Measurements from ENCODE around the gene DHX9.
"Not testable (repeated sequence)": the region's sequence is repeated elsewhere in the genome, so short reads cannot be mapped to it uniquely, and the experiment has no call there.

Gene DHX9

DNA sequence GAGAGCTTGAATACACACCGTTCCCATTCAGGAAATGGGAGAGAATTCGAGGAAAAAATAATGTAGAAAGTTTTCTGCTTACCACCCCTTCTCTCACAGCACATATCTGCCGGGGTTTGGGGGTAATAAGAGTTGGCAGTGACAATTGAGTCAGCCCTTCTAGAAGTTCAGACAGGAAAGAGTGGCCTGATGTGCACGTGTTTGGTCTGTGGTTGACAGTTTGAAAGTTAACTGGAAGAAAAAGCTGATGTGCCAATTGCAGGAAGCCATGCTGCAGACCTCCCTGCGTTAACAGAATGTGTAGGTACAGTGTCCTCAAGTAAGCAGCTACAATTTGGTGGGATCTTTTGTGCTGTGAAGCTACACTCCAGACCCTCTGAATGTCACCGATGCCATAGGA, 50.9 kb downstream of the DHX9 start:
- no peak for DNase-seq (ENCODE audit: low read depth in 2 of 2)

DNA sequence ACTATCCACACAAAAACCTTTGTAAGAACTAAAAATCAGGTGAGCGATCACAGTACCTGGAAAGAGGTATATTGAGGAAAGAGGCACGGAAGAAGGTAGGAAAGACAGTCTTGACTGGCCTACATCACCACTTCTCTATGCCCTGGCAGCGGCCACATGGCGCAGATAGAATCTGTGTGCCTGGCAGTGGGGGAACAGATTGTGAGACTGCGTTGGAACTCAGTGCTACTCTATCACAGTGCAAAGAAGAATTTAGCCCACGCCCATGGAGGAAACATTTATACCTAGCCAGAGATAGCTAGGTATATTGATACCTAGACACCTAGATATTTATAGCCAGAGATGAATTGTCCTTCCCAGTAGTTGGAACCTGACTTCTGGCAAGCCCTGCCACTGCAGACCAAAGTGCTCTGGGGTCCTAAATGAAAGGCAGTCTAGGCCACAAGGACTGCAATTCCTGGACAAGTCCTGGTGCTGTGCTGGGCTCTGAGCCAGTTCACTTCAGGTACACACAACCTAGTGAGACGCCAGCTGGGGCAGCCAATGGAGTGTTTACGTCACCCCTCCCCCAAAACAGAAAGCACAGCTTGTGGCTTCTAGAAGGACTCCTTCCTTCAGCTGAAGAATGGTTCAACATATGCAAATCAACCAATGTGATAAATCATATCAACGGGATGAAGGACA, 51.9 kb downstream of the DHX9 start:
- no peak for DNase-seq (ENCODE audit: low read depth in 2 of 2)

DNA sequence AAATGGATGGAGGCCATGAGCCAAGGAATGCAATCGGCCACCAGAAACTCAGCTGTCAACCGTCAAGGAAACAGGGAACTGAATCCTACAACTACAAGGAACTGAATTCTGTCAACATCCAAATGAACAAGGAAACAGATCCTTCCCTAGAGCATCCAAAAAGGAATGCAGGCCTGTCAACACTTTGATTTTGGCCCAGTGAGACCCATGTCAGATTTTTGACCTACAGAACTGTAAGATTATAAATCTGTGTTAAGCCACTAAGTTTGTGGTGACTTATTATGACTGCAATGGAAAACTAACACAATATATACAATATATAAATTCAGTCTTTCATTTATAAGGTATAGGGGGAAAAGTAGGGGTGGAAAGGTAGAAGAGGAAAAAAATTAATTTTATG, 58.5 kb downstream of the DHX9 start:
- no peak for DNase-seq (ENCODE audit: low read depth in 2 of 2)

- DNase-seq (ENCODE audit: low read depth in 2 of 2), result not testable (repeated sequence)
These were observed 62.8 kb downstream of the DHX9 start for GRCh38 chr1:182901946-182902345.

- DNase-seq (ENCODE audit: low read depth in 2 of 2), result no peak
These were observed 66.2 kb downstream of the DHX9 start for GRCh38 chr1:182905321-182905720.

GRCh38 chr1:182909578-182909977, 70.4 kb downstream of the DHX9 start:
- DNase-seq (ENCODE audit: low read depth in 2 of 2), result no peak

DNA sequence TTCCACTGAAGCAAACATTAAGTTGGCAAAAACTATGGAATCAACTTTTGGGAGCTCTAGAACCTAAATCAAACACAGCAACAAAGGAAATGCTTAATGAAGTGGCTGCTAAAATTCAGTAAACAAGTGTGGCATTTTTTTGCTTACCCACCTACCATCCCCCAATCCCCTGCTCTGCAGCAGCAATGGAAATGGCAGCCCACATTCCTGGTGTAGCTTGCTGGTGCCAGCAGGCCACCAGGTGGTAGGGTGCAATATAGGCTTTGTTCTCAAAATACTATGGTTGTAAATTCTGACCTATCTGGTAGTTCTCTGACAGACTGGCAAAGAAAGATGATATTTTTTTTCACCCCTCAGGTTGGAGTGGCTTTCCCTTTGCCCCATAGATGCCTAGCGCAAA, 71.0 kb downstream of the DHX9 start:
- DNase-seq (ENCODE audit: low read depth in 2 of 2), result no peak

GRCh38 chr1:182913401-182913800, 74.3 kb downstream of the DHX9 start:
- DNase-seq (ENCODE audit: low read depth in 2 of 2), result no peak

DNA sequence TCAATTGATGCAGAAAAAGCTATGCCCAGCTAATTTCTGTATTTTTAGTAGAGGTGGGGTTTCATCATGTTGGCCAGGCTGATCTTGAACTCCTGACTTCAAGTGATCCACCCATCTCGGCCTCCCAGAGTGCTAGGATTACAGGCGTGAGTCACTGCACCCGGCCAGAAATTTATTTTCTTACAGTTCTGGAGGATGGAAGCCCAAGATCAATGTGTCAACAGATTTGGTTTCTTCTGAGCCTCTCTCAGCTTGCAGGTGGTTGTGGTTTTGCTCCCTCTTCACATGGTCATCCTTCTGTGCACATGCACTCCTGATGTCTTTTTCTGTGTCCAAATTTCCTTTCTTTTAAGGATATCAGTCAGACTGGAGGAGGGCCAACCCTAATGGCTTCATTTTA, 78.2 kb downstream of the DHX9 start:
- no peak for DNase-seq (ENCODE audit: low read depth in 2 of 2)

GRCh38 chr1:182925661-182926060, 86.5 kb downstream of the DHX9 start:
- no peak for DNase-seq (ENCODE audit: low read depth in 2 of 2)

DNA sequence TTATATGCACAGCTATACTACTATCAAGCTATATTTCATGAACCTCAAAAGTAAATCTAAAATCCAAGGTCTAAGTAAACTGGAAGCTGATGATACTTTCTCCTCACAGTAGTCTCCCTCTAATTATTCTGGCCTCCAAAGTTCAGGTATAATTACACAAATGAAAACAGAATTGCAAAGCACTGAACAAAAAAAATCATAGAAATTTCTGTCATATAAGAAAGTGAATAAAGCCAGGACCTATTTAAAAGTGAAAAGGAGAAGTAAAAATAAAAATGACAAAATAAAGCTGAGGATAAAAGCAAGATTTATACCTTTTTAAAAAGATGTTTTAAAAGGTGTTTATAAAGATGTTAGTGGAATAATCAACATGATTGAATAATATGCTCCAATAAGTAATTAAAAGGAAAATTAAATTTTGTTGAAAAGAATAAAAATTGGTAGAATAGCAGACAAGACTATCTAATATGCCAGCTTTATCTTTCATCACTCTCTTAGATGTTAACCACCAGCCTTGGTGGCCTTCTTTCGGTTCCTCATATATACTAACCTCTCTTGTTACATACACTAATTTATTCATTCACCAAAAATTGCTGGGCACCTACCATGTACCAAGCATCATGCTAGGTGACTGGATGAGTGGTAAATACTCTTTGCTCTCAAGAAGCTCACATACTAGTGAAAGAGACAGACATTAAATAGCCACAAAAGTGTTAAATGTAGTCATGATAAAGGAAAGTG, 88.7 kb downstream of the DHX9 start:
- no peak for DNase-seq (ENCODE audit: low read depth in 2 of 2)

DNA sequence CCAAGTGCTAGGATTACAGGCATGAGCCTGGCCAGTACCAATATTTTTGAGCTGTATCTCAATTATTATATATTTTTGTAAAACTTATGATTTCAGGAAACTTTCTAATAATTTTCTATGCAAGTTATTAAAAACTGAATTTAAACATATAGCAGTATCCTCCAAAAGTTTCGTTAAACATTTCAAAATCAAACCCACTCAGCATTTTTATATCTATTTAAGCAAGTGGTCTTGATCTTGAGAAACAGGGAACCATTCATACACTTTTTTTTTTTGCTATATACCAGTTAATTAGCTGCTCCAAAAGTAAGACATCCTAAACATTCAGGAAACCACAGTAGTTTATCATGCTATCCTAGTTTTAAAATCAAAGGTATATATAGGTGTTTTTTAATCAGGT, 91.8 kb downstream of the DHX9 start:
- DNase-seq (ENCODE audit: low read depth in 2 of 2), result no peak

DNA sequence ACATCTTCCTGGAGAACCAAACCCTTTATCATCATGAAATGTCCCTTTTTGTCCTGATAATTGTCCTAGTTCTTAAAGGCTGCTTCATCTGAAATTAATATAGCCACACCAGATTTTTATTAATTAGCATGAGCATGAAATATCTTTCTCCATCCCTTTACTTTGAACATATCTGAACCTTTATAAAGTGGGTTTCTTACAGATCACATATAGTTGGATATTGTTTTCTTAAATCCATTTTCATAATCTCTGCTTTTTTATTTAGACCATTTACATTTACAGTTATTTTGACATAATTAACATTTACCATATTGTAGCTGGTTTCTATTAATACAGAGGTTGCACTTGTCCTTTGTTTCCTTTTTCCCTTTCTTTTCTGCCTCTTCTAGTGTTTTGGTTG, 96.6 kb downstream of the DHX9 start:
- DNase-seq (ENCODE audit: low read depth in 2 of 2), result no peak

Data from stimulated activated CD4-positive, alpha-beta T cell treated with anti-CD3 and anti-CD28 coated beads, Interleukin-1b, Interleukin-23, amount 100 ng/mL, for 4 hours (primary cell).